ENCODE data around the gene CEP112. TPM values are rescaled to one million over a fixed set of nuclear protein-coding genes. Genes with fewer than 3 reads are reported as not detected.

Gene CEP112
- total and polyA plus RNA-seq, 2 of the 4 experiments (the other 2 are of a cell fraction), result 2.5 to 5.6 TPM

- Histone ChIP-seq H3K27me3 (ENCODE audit: control insufficient read depth, insufficient read depth, low read length) (no peaks in the 10 kb centered on the region), H3K36me3 (ENCODE audit: control insufficient read depth, insufficient read depth, low read length) (no peaks in the 10 kb centered on the region), H3K27ac (ENCODE audit: insufficient read depth, low read length) (no peak overlapping the region), H4K20me1 (ENCODE audit: insufficient read depth, low read length) (no peaks in the 10 kb centered on the region), H3K9me3 (ENCODE audit: control insufficient read depth, insufficient read depth, low read length) (peaks cover 4% of the 10 kb centered on the region), H2BK15ac (ENCODE audit: low read depth, low read length) (no peak overlapping the region), H3K79me1 (ENCODE audit: low read depth in 1 of 2, low read length in 2 of 2) (0 out of 4 replicates have a peak, but pooled peaks cover 0 to 2% of the 10 kb centered on the region in 2 experiments), H4K8ac (ENCODE audit: low read depth in 2 of 2, low read length in 2 of 2) (no peak overlapping the region), H3K14ac (replicated peaks; ENCODE audit: low read depth, low read length) (no peak overlapping the region), H2BK5ac (ENCODE audit: low read depth, low read length, poor library complexity, severe bottlenecking) (no peak overlapping the region), H3K23ac (ENCODE audit: low read depth, low read length) (no peak overlapping the region), H3K4me1 (ENCODE audit: control insufficient read depth, insufficient read depth, low read length) (no peaks in the 10 kb centered on the region), H3K4me2 (ENCODE audit: low read depth, low read length) (no peak overlapping the region), H3K4me3 (ENCODE audit: insufficient read depth, low read depth, low read length) (no peak overlapping the region), H3K9me1 (ENCODE audit: insufficient read depth, low read length) (0 out of 2 replicates have a peak, but pooled peaks cover 5% of the 10 kb centered on the region), H2BK120ac (ENCODE audit: low read depth, low read length) (no peak overlapping the region), H2AK9ac (replicated peaks; ENCODE audit: low read depth, low read length, poor library complexity) (no peak overlapping the region), H3K9ac (ENCODE audit: low read depth, low read length) (no peak overlapping the region), H4K5ac (ENCODE audit: low read depth, low read length) (no peak overlapping the region), H2AK5ac (ENCODE audit: low read depth, low read length) (no peak overlapping the region), H2BK20ac (ENCODE audit: low read depth, low read length) (no peak overlapping the region), H3K56ac (ENCODE audit: extremely low read depth, insufficient read depth, low read length) (no peak overlapping the region), H3K4ac (ENCODE audit: low read depth, low read length) (no peak overlapping the region), H3K18ac (ENCODE audit: low read depth, low read length) (no peak overlapping the region), H2AFZ (replicated peaks; ENCODE audit: low read length, poor library complexity) (no peak overlapping the region), H4K91ac (ENCODE audit: insufficient read depth, low read depth, low read length) (no peak overlapping the region)
- in situ Hi-C loops (cut with MboI; ENCODE audit: low sequenced_read_pairs), result no loop called here
- no peak for TF ChIP-seq NFE2L2 (IDR thresholded peaks at IDR 0.05; ENCODE audit: low read depth, low read length)
- TF ChIP-seq CHD1 (IDR thresholded peaks at IDR 0.05; ENCODE audit: low read depth, low read length), result no peak
- no peak for TF ChIP-seq POLR2A (IDR thresholded peaks at IDR 0.05; ENCODE audit: low read depth, low read length)
- no peak for TF ChIP-seq RFX5 (IDR thresholded peaks at IDR 0.05; ENCODE audit: low read depth, low read length)
- no peak for TF ChIP-seq CEBPB (IDR thresholded peaks at IDR 0.05; ENCODE audit: low read depth, low read length)
- no peak for TF ChIP-seq FOS (IDR thresholded peaks at IDR 0.05; ENCODE audit: low read depth, low read length)
- no peak for TF ChIP-seq MAZ (IDR thresholded peaks at IDR 0.05; ENCODE audit: borderline replicate concordance, low read depth, low read length)
- no peak for TF ChIP-seq ELK1 (IDR thresholded peaks at IDR 0.05; ENCODE audit: borderline replicate concordance, low read depth, low read length)
- TF ChIP-seq RAD21 (IDR thresholded peaks at IDR 0.05; ENCODE audit: low read length), result no peak
- CTCF ChIA-PET, result no interaction called here
- POLR2A ChIA-PET (ENCODE audit: unreplicated experiment), result no interaction called here
- DNase-seq, result no peak
- no peak for ATAC-seq (ENCODE audit: low read depth)
- intact Hi-C loops (cut with micrococcal nuclease), result no loop called here
- WGBS, 2 experiments (ENCODE audit: extremely low coverage in 2 of 2, insufficient read length in 1 of 2), result no CpG with 5 or more reads among the region's 1 CpG
- no TSS peak for BruUV-seq (replicated peaks)
- dilution Hi-C loops (cut with HindIII; ENCODE audit: low sequenced_read_pairs, unreplicated experiment), result no loop called here
These were observed 102.2 kb downstream of the CEP112 start for GRCh38 chr17:66089764-66090163.

All from IMR-90 (cell line).